ENCODE data around the gene NPIPA7. TPM values are rescaled to one million over a fixed set of nuclear protein-coding genes. Genes with fewer than 3 reads are reported as not detected.

Gene NPIPA7
- 1.8 TPM in 1 of 2 replicates, not detected in the other for total RNA-seq

DNA sequence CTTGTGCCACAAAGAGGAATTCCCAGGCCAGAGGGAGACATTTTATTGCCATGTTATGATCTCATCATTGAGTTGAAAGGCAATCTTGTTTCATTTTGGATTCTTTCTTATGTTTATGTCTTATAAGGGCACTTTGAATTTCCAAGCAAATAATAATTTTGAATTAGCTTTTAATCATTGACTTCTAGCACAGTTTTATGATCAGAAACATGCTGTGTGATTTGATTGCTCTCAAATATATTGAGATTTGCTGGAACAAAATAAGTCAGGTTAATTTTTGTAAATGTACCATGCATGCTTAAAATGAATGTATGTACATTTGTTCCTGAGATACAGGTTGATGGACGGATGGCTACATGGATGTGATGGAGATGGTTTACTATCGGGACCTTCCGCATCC is at the start of gene NPIPA7:
NPIPA7 (plus strand) TSS at position 301 of the 400 bp plus-strand sequence. CDS start 105 bp downstream, outside the sequence.

Other genes with a start within 250 kb of the NPIPA7 start
- 0.13 and 0.88 TPM in 2 replicates for gene ABCC6, start 155.6 kb upstream of the NPIPA7 start, total RNA-seq
- gene NOMO3, start 146.6 kb upstream of the NPIPA7 start, total RNA-seq = 0.96 and 42.5 TPM in 2 replicates

All from epithelial cell of alveolus of lung (primary cell).